ENCODE results near the gene BACE1. TPM values are rescaled to one million over a fixed set of nuclear protein-coding genes. Genes with fewer than 3 reads are reported as not detected.
"Not testable (repeated sequence)": the region's sequence is repeated elsewhere in the genome, so short reads cannot be mapped to it uniquely, and the experiment has no call there.

Gene BACE1
- total and polyA plus RNA-seq, 2 of the 13 experiments (the other 11 are each of a cell fraction or from before 2014, with no cell fraction given), result 7.5 to 17.9 TPM

DNA sequence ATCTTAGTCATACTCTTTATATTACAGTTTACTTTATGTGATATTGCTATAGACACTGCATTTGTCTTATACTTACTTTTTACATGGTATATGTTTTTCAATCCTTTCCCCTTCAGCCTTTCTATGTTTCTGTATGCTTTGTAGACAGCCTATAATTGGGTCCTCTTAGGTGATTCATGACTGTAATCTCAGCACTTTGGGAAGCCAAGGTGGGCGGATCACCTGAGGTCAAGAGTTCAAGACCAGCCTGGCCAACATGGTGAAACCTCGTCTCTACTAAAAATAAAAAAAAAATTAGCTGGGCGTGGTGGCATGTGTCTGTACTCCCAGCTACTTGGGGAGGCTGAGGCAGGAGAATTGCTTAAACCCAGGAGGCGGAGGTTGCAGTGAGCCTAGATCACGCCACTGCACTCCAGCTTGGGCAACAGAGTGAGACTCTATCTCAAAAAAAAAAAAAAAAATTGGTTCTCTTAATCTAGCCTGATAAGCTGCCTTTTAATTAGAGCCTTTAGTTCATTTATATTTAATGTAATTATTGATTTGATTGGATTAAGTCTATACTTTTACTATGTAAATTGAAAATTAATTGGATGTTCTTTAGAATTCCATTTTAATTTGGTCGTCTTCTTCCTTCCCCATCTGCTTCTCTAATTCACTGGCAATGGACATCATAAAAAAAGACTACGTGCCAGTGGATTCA is 51.3 kb downstream of the BACE1 start:
- intact Hi-C loops (cut with micrococcal nuclease; ENCODE audit: unreplicated experiment), result loop anchor here (1.0 kb wide), 1 partner anchor 9 kb away; no protein-coding TSS in a partner anchor
- H3K9ac ChIP-seq (ENCODE audit: insufficient read depth, low read depth, low read length); ATAC-seq; H3K4me2 ChIP-seq (ENCODE audit: low read depth, low read length); H3K27ac ChIP-seq (ENCODE audit: extremely low read length, insufficient read depth, low read length); in situ Hi-C loops (cut with HindIII; ENCODE audit: extremely low pct_ligation_motif_present, low pct_unique_long_range_greater_than_20kb); DNase-seq (ENCODE audit: low spot score); H4K20me1 ChIP-seq (ENCODE audit: insufficient read depth, low read length); H2AFZ ChIP-seq (ENCODE audit: low read length); H3K27me3 ChIP-seq (ENCODE audit: control insufficient read depth in 1 of 2, insufficient read depth in 2 of 2, low read length in 2 of 2); H3K79me2 ChIP-seq (ENCODE audit: insufficient read depth, low read length); FAIRE-seq; POLR2A ChIA-PET; H3K9me3 ChIP-seq (ENCODE audit: low read length); BruUV-seq (replicated peaks); CTCF ChIA-PET (ENCODE audit: low intra/inter-chr PET ratio, low total read pairs); H3K4me1 ChIP-seq (ENCODE audit: insufficient read depth, low read length); H3K4me3 ChIP-seq (replicated peaks in 1 of 3; ENCODE audit: insufficient read depth in 1 of 3, low read depth in 2 of 3, low read length in 3 of 3); H3K36me3 ChIP-seq (replicated peaks in 1 of 2; ENCODE audit: control insufficient read depth in 1 of 2, insufficient read depth in 2 of 2, low read length in 2 of 2): not testable (repeated sequence)
- 95% methylated on average over 7 of the region's 7 CpGs for WGBS (ENCODE audit: low lambda C conversion rate)

DNA sequence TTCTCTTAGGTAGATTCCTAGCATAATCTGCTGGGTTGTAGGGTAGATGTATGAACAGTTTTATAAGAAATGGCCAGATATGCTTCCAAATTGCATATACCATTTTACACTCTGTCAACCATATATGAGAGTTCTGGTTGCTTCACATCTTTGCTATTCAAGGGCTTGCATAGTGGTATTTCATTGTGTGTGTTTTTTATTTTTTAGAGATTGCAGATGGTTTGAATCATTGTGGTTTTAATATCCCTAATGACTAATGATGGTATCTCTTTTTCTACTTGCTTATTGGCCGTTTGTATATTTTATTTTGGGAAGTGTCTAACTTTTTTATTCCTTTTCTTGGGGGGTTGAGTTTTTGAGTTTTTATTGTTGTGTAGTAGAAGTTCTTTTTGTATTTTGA is 56.6 kb downstream of the BACE1 start:
- in situ Hi-C loops (cut with HindIII; ENCODE audit: extremely low pct_ligation_motif_present, low pct_unique_long_range_greater_than_20kb), result no loop called here
- Histone ChIP-seq H3K4me1 (ENCODE audit: insufficient read depth, low read length) (no peaks in the 10 kb centered on the region), H3K36me3 (replicated peaks in 1 of 2; ENCODE audit: control insufficient read depth in 1 of 2, insufficient read depth in 2 of 2, low read length in 2 of 2) (peaks cover 0 to 3% of the 10 kb centered on the region in 2 experiments; a peak in 2 of 5 replicates), H3K9me3 (ENCODE audit: low read length) (no peaks in the 10 kb centered on the region), H3K4me3 (replicated peaks in 1 of 3; ENCODE audit: insufficient read depth in 1 of 3, low read depth in 2 of 3, low read length in 3 of 3) (no peak overlapping the region), H3K4me2 (ENCODE audit: low read depth, low read length) (no peak overlapping the region), H3K79me2 (ENCODE audit: insufficient read depth, low read length) (no peaks in the 10 kb centered on the region), H3K27ac (ENCODE audit: extremely low read length, insufficient read depth, low read length) (no peak overlapping the region), H3K9ac (ENCODE audit: insufficient read depth, low read depth, low read length) (no peak overlapping the region), H4K20me1 (ENCODE audit: insufficient read depth, low read length) (no peaks in the 10 kb centered on the region), H3K27me3 (ENCODE audit: control insufficient read depth in 1 of 2, insufficient read depth in 2 of 2, low read length in 2 of 2) (no peaks in the 10 kb centered on the region), H2AFZ (ENCODE audit: low read length) (no peak overlapping the region)
- ChIA-PET POLR2A (no interaction called here), CTCF (ENCODE audit: low intra/inter-chr PET ratio, low total read pairs) (no interaction called here)
- no peak for DNase-seq (ENCODE audit: low spot score)
- intact Hi-C loops (cut with micrococcal nuclease; ENCODE audit: unreplicated experiment), result no loop called here
- no peak for FAIRE-seq
- TF ChIP-seq ZBTB25 (CRISPR knock-in tag; IDR thresholded peaks at IDR 0.05) (no peak), ZNF441 (CRISPR knock-in tag; IDR thresholded peaks at IDR 0.05; ENCODE audit: borderline replicate concordance) (no peak), NFATC3 (CRISPR knock-in tag; IDR thresholded peaks at IDR 0.05) (no peak), SRSF1 (optimal IDR thresholded peaks at IDR 0.05; ENCODE audit: low read depth, low read length) (no peak), ZNF12 (CRISPR knock-in tag; IDR thresholded peaks at IDR 0.05) (no peak), NR2F6 (IDR thresholded peaks at IDR 0.05) (no peak), NR2F6 (CRISPR knock-in tag; IDR thresholded peaks at IDR 0.05) (no peak), MAFK (conservative IDR thresholded peaks at IDR 0.05 in 1 of 2, IDR thresholded peaks at IDR 0.05 in 1 of 2; ENCODE audit: low read length in 2 of 2) (no peak), ATF4 (CRISPR knock-in tag; IDR thresholded peaks at IDR 0.05) (no peak), PITX1 (CRISPR knock-in tag; IDR thresholded peaks at IDR 0.05) (no peak)
- TF ChIP-seq, protein P1, sequence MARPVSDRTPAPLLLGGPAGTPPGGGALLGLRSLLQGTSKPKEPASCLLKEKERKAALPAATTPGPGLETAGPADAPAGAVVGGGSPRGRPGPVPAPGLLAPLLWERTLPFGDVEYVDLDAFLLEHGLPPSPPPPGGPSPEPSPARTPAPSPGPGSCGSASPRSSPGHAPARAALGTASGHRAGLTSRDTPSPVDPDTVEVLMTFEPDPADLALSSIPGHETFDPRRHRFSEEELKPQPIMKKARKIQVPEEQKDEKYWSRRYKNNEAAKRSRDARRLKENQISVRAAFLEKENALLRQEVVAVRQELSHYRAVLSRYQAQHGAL (CRISPR knock-in tag; IDR thresholded peaks at IDR 0.05; ENCODE audit: not compliant biosample characterization), result no peak
- no peak for ATAC-seq
- WGBS (ENCODE audit: low lambda C conversion rate), result 84% methylated on average over 1 of the region's 1 CpG
- BruUV-seq (replicated peaks), result no TSS peak
